ENCODE data around the gene CFAP69.

The CFAP69 gene

GRCh38 chr7:90269163-90269562 is 24.2 kb downstream of the CFAP69 start:
- no peak for DNase-seq (ENCODE audit: low read depth in 1 of 2, low spot score in 1 of 2)

- no peak for DNase-seq (ENCODE audit: low read depth in 1 of 2, low spot score in 1 of 2)
Observed at GRCh38 chr7:90270431-90271178, 25.6 kb downstream of the CFAP69 start.

- DNase-seq (ENCODE audit: low read depth in 1 of 2, low spot score in 1 of 2) = no peak
Observed at GRCh38 chr7:90271753-90272152, 26.8 kb downstream of the CFAP69 start.

GRCh38 chr7:90272242-90272641 is 27.3 kb downstream of the CFAP69 start:
- DNase-seq (ENCODE audit: low read depth in 1 of 2, low spot score in 1 of 2) = no peak

- no peak for DNase-seq (ENCODE audit: low read depth in 1 of 2, low spot score in 1 of 2)
Observed at GRCh38 chr7:90274161-90274560, 29.2 kb downstream of the CFAP69 start.

- DNase-seq (ENCODE audit: low read depth in 1 of 2, low spot score in 1 of 2) = no peak
Observed at GRCh38 chr7:90276033-90276728, 31.2 kb downstream of the CFAP69 start.

GRCh38 chr7:90288154-90288553 is 43.2 kb downstream of the CFAP69 start:
- no peak for DNase-seq (ENCODE audit: low read depth in 1 of 2, low spot score in 1 of 2)

GRCh38 chr7:90290244-90291113 is 45.5 kb downstream of the CFAP69 start:
- no peak for DNase-seq (ENCODE audit: low read depth in 1 of 2, low spot score in 1 of 2)

GRCh38 chr7:90298145-90299038 is 53.4 kb downstream of the CFAP69 start:
- DNase-seq (ENCODE audit: low read depth in 1 of 2, low spot score in 1 of 2) = no peak

- no peak for DNase-seq (ENCODE audit: low read depth in 1 of 2, low spot score in 1 of 2)
Observed at GRCh38 chr7:90303241-90303640, 58.3 kb downstream of the CFAP69 start.

GRCh38 chr7:90309872-90310271 is 64.9 kb downstream of the CFAP69 start:
- DNase-seq (ENCODE audit: low read depth in 1 of 2, low spot score in 1 of 2) = no peak

- no peak for DNase-seq (ENCODE audit: low read depth in 1 of 2, low spot score in 1 of 2)
Observed at GRCh38 chr7:90311175-90311574, 66.2 kb downstream of the CFAP69 start.

GRCh38 chr7:90312745-90313144 is 67.8 kb downstream of the CFAP69 start:
- no peak for DNase-seq (ENCODE audit: low read depth in 1 of 2, low spot score in 1 of 2)

GRCh38 chr7:90313907-90314306 is 68.9 kb downstream of the CFAP69 start:
- no peak for DNase-seq (ENCODE audit: low read depth in 1 of 2, low spot score in 1 of 2)

- DNase-seq (ENCODE audit: low read depth in 1 of 2, low spot score in 1 of 2) = no peak
Observed at GRCh38 chr7:90320014-90320413, 75.0 kb downstream of the CFAP69 start.

GRCh38 chr7:90320418-90320800 is 75.4 kb downstream of the CFAP69 start:
- no peak for DNase-seq (ENCODE audit: low read depth in 1 of 2, low spot score in 1 of 2)

GRCh38 chr7:90320801-90321494 is 76.0 kb downstream of the CFAP69 start, which contains the start of gene FAM237B:
TSS of gene FAM237B (minus strand) at chr7:90321304. CDS start at chr7:90319748, 1,556 bp downstream.
- no peak for DNase-seq (ENCODE audit: low read depth in 1 of 2, low spot score in 1 of 2)

- DNase-seq (ENCODE audit: low read depth in 1 of 2, low spot score in 1 of 2) = no peak
Observed at GRCh38 chr7:90322837-90323236, 77.9 kb downstream of the CFAP69 start.

- no peak for DNase-seq (ENCODE audit: low read depth in 1 of 2, low spot score in 1 of 2)
Observed at GRCh38 chr7:90326500-90326899, 81.5 kb downstream of the CFAP69 start.

All from stimulated activated CD4-positive, alpha-beta T cell treated with anti-CD3 and anti-CD28 coated beads, Interleukin-15, amount 100 ng/mL, for 1 hour (primary cell).